Fibroblast of skin of abdomen (primary cell): Measurements from ENCODE around the gene SERPINB13. TPM values are rescaled to one million over a fixed set of nuclear protein-coding genes. Genes with fewer than 3 reads are reported as not detected.

Experiments
- DNase-seq: peaks from one replicate; pipeline ENCODE4 v3.0.0-alpha.2; 2013
- polyA plus RNA-seq, 2 experiments: library from polyadenylated mRNA; unstranded; fragments of 120-200 nt; gene quantifications; one replicate each; pipeline ENCODE4 v1.2.1, GENCODE V29; 2013; ENCODE audit not compliant: insufficient read length in 2 of 2

The SERPINB13 gene
- not detected for polyA plus RNA-seq (2013, experiment 1 of 2; ENCODE audit: insufficient read length)
- polyA plus RNA-seq (2013, experiment 2 of 2; ENCODE audit: insufficient read length), result not detected

GRCh38 chr18:63586966-63587365 lies at the start of gene SERPINB13:
SERPINB13 (plus strand) TSS chr18:63587343; CDS start chr18:63588668, 1,325 bp downstream.
- no peak for DNase-seq

- DNase-seq, result peak; percentile 87
Observed at GRCh38 chr18:63539904-63540510, 47.1 kb upstream of the SERPINB13 start.

- DNase-seq, result no peak
Observed at GRCh38 chr18:63542069-63542468, 45.1 kb upstream of the SERPINB13 start, which contains the start of gene SERPINB12. SERPINB12 (plus strand) TSS chr18:63542369; CDS start chr18:63556160, 13,791 bp downstream.

- DNase-seq, result no peak
Observed at GRCh38 chr18:63544017-63544416, 43.1 kb upstream of the SERPINB13 start.

GRCh38 chr18:63545000-63545399 lies 42.1 kb upstream of the SERPINB13 start:
- DNase-seq, result peak; percentile 23

GRCh38 chr18:63550068-63550467 lies 37.1 kb upstream of the SERPINB13 start:
- DNase-seq, result no peak

- DNase-seq, result no peak
Observed at GRCh38 chr18:63551769-63552168, 35.4 kb upstream of the SERPINB13 start.

GRCh38 chr18:63552581-63552980 lies 34.6 kb upstream of the SERPINB13 start:
- peak; percentile 8 for DNase-seq

GRCh38 chr18:63553081-63553480 lies 34.1 kb upstream of the SERPINB13 start:
- DNase-seq, result peak; percentile 94

- no peak for DNase-seq
Observed at GRCh38 chr18:63559567-63560491, 27.3 kb upstream of the SERPINB13 start.

- DNase-seq, result no peak
Observed at GRCh38 chr18:63562284-63562683, 24.9 kb upstream of the SERPINB13 start.

GRCh38 chr18:63564021-63564420 lies 23.1 kb upstream of the SERPINB13 start:
- DNase-seq, result no peak

GRCh38 chr18:63564561-63564960 lies 22.6 kb upstream of the SERPINB13 start:
- no peak for DNase-seq

GRCh38 chr18:63567276-63567675 lies 19.9 kb upstream of the SERPINB13 start:
- DNase-seq, result no peak

GRCh38 chr18:63567825-63568224 lies 19.3 kb upstream of the SERPINB13 start:
- no peak for DNase-seq

GRCh38 chr18:63570721-63571120 lies 16.4 kb upstream of the SERPINB13 start:
- no peak for DNase-seq

- DNase-seq, result no peak
Observed at GRCh38 chr18:63575681-63576080, 11.5 kb upstream of the SERPINB13 start.

- peak; percentile 53 for DNase-seq
Observed at GRCh38 chr18:63578357-63578958, 8.7 kb upstream of the SERPINB13 start.

GRCh38 chr18:63579616-63580015 lies 7.5 kb upstream of the SERPINB13 start:
- DNase-seq, result no peak

- no peak for DNase-seq
Observed at GRCh38 chr18:63585988-63586387, 1.2 kb upstream of the SERPINB13 start.

- no peak for DNase-seq
Observed at GRCh38 chr18:63586431-63586830, 712 bp upstream of the SERPINB13 start.

GRCh38 chr18:63588909-63589308 lies 1.8 kb downstream of the SERPINB13 start:
- peak; percentile 13 for DNase-seq

- DNase-seq, result peak; percentile 11
Observed at GRCh38 chr18:63590373-63590772, 3.2 kb downstream of the SERPINB13 start.
